ENCODE data around the gene DRD3. TPM values are rescaled to one million over a fixed set of nuclear protein-coding genes. Genes with fewer than 3 reads are reported as not detected.

Gene DRD3
- polyA plus RNA-seq, 1 donor, result not detected

DNA sequence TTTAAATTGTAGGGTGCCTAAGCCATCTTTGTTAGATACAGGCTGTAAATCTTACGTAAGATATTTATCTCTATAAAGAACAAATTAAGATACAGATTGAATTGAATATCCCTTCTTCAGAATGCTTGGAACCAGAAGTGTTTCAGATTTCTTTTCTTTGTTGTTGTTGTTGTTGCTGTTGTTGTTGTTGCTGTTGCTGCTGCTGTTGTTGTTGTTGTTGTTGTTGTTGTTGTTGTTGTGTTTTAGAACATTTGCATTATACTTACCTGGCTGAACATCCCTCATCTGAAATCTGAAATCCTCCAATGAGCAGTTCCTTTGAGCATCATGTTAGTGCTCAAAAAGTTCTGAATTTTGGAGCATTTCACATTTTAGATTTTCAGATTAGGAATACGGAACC, 95.7 kb downstream of the DRD3 start:
- no CpG with 5 or more reads among the region's 2 CpGs for WGBS (ENCODE audit: insufficient coverage, low lambda C conversion rate)
- Histone ChIP-seq H3K4me1 (ENCODE audit: control insufficient read depth, insufficient read depth, low read length) (no peaks in the 10 kb centered on the region), H3K9me3 (ENCODE audit: control insufficient read depth, low read depth, low read length) (no peaks in the 10 kb centered on the region), H3K36me3 (ENCODE audit: control insufficient read depth, insufficient read depth, low read length) (peaks cover 54% of the 10 kb centered on the region), H3K27ac (ENCODE audit: low read length) (no peak overlapping the region), H3K27me3 (ENCODE audit: control insufficient read depth, insufficient read depth, low read length) (no peaks in the 10 kb centered on the region), H3K4me3 (ENCODE audit: low read length) (no peak overlapping the region)
- no peak for DNase-seq

- no peak overlapping the region for H3K27ac ChIP-seq (ENCODE audit: low read length)
Observed at GRCh38 chr3:114081037-114081436, 97.8 kb downstream of the DRD3 start.

GRCh38 chr3:114080201-114080600, 98.7 kb downstream of the DRD3 start:
- H3K27me3 ChIP-seq (ENCODE audit: control insufficient read depth, insufficient read depth, low read length), result no peaks in the 10 kb centered on the region
- H3K36me3 ChIP-seq (ENCODE audit: control insufficient read depth, insufficient read depth, low read length), result peaks cover 58% of the 10 kb centered on the region
- DNase-seq, result no peak
- no peaks in the 10 kb centered on the region for H3K4me1 ChIP-seq (ENCODE audit: control insufficient read depth, insufficient read depth, low read length)
- no peak overlapping the region for H3K4me3 ChIP-seq (ENCODE audit: low read length)
- no peak overlapping the region for H3K27ac ChIP-seq (ENCODE audit: low read length)
- H3K9me3 ChIP-seq (ENCODE audit: control insufficient read depth, low read depth, low read length), result no peaks in the 10 kb centered on the region

More at GRCh38 chr3:114081037-114081436, 97.8 kb downstream of the DRD3 start:
- no peaks in the 10 kb centered on the region for H3K9me3 ChIP-seq (ENCODE audit: control insufficient read depth, low read depth, low read length)
- peaks cover 61% of the 10 kb centered on the region for H3K36me3 ChIP-seq (ENCODE audit: control insufficient read depth, insufficient read depth, low read length)
- H3K4me1 ChIP-seq (ENCODE audit: control insufficient read depth, insufficient read depth, low read length), result no peaks in the 10 kb centered on the region
- no peak for DNase-seq
- H3K4me3 ChIP-seq (ENCODE audit: low read length), result no peak overlapping the region
- H3K27me3 ChIP-seq (ENCODE audit: control insufficient read depth, insufficient read depth, low read length), result no peaks in the 10 kb centered on the region

DNA sequence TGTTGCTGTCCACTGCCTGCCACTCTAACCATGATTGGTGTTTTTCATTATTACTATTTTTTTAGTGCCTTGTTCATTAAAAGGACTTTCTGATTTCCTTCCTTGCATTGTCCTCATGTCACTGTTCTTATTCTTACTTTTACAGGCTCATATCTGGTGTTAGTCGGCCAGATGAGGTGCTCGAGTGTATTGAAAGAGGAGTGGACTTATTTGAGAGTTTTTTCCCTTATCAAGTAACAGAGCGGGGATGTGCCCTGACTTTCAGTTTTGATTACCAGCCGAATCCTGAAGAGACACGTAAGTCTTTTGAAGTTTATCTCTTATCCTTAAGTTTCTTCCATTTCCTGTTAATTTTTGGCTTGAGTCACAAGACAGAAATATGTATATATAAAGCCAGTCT, 99.1 kb downstream of the DRD3 start:
- Histone ChIP-seq H3K4me3 (ENCODE audit: low read length) (no peak overlapping the region), H3K4me1 (ENCODE audit: control insufficient read depth, insufficient read depth, low read length) (no peaks in the 10 kb centered on the region), H3K27me3 (ENCODE audit: control insufficient read depth, insufficient read depth, low read length) (no peaks in the 10 kb centered on the region), H3K27ac (ENCODE audit: low read length) (no peak overlapping the region), H3K36me3 (ENCODE audit: control insufficient read depth, insufficient read depth, low read length) (peaks cover 58% of the 10 kb centered on the region), H3K9me3 (ENCODE audit: control insufficient read depth, low read depth, low read length) (no peaks in the 10 kb centered on the region)
- no peak for DNase-seq
- 100% methylated on average over 4 of the region's 5 CpGs for WGBS (ENCODE audit: insufficient coverage, low lambda C conversion rate)

DNA sequence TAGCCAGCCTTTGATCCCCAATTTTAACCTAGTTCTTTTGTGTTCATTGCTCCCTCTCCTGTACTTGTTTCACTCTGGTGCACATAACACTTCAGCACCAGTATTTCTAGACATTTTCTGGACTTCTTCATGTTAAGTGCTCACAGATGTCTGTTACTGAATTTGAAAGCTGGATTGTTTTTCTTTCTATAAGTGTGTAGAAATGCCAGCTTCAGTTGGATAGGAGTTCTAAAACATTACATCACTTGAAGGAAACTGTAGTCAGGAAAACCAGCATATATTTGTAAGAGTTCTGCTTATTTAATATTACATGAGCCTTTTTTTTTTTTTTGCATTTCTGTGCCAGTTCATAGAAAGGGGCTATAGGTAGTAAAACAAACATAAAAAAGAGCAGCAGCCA, 100.7 kb downstream of the DRD3 start:
- no peak overlapping the region for H3K27ac ChIP-seq (ENCODE audit: low read length)
- H3K4me3 ChIP-seq (ENCODE audit: low read length), result no peak overlapping the region
- peaks cover 63% of the 10 kb centered on the region for H3K36me3 ChIP-seq (ENCODE audit: control insufficient read depth, insufficient read depth, low read length)
- DNase-seq, result no peak
- H3K27me3 ChIP-seq (ENCODE audit: control insufficient read depth, insufficient read depth, low read length), result no peaks in the 10 kb centered on the region
- no peaks in the 10 kb centered on the region for H3K4me1 ChIP-seq (ENCODE audit: control insufficient read depth, insufficient read depth, low read length)
- no peaks in the 10 kb centered on the region for H3K9me3 ChIP-seq (ENCODE audit: control insufficient read depth, low read depth, low read length)

Other genes with a start within 250 kb of the DRD3 start
- 9.9 TPM for gene ZDHHC23, start 231.0 kb downstream of the DRD3 start, polyA plus RNA-seq
- gene CCDC191, start 122.5 kb downstream of the DRD3 start, polyA plus RNA-seq, result 9.2 TPM
- 24.7 TPM for gene QTRT2, start 122.3 kb downstream of the DRD3 start, polyA plus RNA-seq
- gene ZNF80, start 58.5 kb upstream of the DRD3 start, polyA plus RNA-seq, result 0.03 TPM
- gene TIGIT, start 115.0 kb upstream of the DRD3 start, polyA plus RNA-seq, result 0.24 TPM